ENCODE data around the gene WFDC2. TPM values are rescaled to one million over a fixed set of nuclear protein-coding genes. Genes with fewer than 3 reads are reported as not detected.

Gene WFDC2
- total and polyA plus RNA-seq, 2 of the 8 experiments (the other 6 are each of a cell fraction or from before 2014, with no cell fraction given): 77.9 to 137 TPM

DNA sequence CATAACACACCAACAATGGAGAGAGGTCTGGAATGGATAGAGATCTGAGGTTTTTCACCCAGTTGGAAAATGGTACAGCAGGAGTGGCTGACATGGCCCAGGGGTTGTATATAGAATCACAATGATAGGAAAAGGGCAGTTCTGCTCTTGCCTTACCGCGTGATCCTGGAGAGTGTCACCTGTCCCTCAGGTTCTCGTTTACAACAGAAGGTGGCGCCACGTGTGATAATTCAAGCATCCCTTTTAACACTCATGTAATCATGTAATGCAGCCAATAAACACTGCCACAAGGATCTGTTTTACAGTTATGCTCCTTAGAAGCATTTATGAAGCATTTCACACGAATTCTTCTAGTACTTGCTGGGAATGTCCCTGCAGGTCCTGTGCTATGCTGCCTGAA, 12.9 kb upstream of the WFDC2 start:
- Histone ChIP-seq H3K4me2 (ENCODE audit: insufficient read depth in 1 of 2, low read depth in 2 of 2, low read length in 2 of 2) (no peak overlapping the region), H3K4me1 (replicated peaks in 1 of 4; ENCODE audit: control insufficient read depth in 3 of 4, insufficient read depth in 4 of 4, low read length in 3 of 4) (no peaks in the 10 kb centered on the region; a peak in 1 of 7 replicates), H3K9ac (replicated peaks in 1 of 4; ENCODE audit: extremely low read depth in 1 of 4, low read depth in 3 of 4, low read length in 3 of 4) (no peak overlapping the region), H3K27me3 (replicated peaks in 1 of 4; ENCODE audit: control insufficient read depth in 3 of 4, extremely low read depth in 1 of 4, insufficient read depth in 3 of 4, low read length in 3 of 4) (no peaks in the 10 kb centered on the region), H4K20me1 (replicated peaks in 1 of 2; ENCODE audit: control insufficient read depth in 1 of 2, insufficient read depth in 2 of 2, low read length in 2 of 2) (no peaks in the 10 kb centered on the region), H3K23me2 (ENCODE audit: low read depth, low read length) (no peaks in the 10 kb centered on the region), H3K79me2 (ENCODE audit: control insufficient read depth in 1 of 2, insufficient read depth in 2 of 2, low read length in 2 of 2) (no peaks in the 10 kb centered on the region), H3K4ac (replicated peaks; ENCODE audit: insufficient read length, low read depth, low read length) (no peak overlapping the region), H2BK12ac (ENCODE audit: low read depth, low read length) (no peak overlapping the region), H2BK5ac (ENCODE audit: low read depth, low read length) (no peak overlapping the region), H2BK20ac (ENCODE audit: low read length) (no peak overlapping the region), H3K14ac (ENCODE audit: insufficient read length) (no peak overlapping the region), H2BK15ac (ENCODE audit: low read length) (no peak overlapping the region), H3K79me1 (ENCODE audit: low read depth, low read length) (no peaks in the 10 kb centered on the region), H3K36me3 (ENCODE audit: control insufficient read depth in 2 of 4, insufficient read depth in 4 of 4, low read length in 3 of 4) (no peaks in the 10 kb centered on the region), H4K8ac (ENCODE audit: extremely low read depth, insufficient read depth, low read length) (no peak overlapping the region), H3K4me3 (ENCODE audit: extremely low read depth in 1 of 4, insufficient read depth in 2 of 4, low read depth in 3 of 4, low read length in 4 of 4) (no peak overlapping the region), H4K5ac (ENCODE audit: insufficient read length, low read depth, low read length) (no peak overlapping the region), H2BK120ac (replicated peaks; ENCODE audit: low read depth, low read length) (no peak overlapping the region), H2AFZ (ENCODE audit: low read length) (peak overlapping the region; percentile 37; the same call in 1 of the 2 replicates), H2AK5ac (ENCODE audit: low read depth, low read length) (no peak overlapping the region), H3K23ac (ENCODE audit: insufficient read length) (no peak overlapping the region), H3K9me3 (ENCODE audit: insufficient read depth in 2 of 2, low read depth in 1 of 2, low read length in 1 of 2) (no peaks in the 10 kb centered on the region), H4K91ac (replicated peaks; ENCODE audit: insufficient read length, low read length) (no peak overlapping the region), H3K56ac (replicated peaks; ENCODE audit: insufficient read length, low read depth, low read length) (no peak overlapping the region), H3K27ac (ENCODE audit: low read depth, low read length) (no peak overlapping the region), H3K18ac (ENCODE audit: extremely low read depth, low read length) (no peak overlapping the region)
- DNase-seq (ENCODE audit: low read depth in 1 of 2, low spot score in 2 of 2) (peak in 1 of 2 experiments; percentile 73), FAIRE-seq (peak; percentile 50)
- POLR2A ChIA-PET (ENCODE audit: partially characterized antibody): no interaction called here
- CTCF ChIA-PET (ENCODE audit: partially characterized antibody): interaction anchor here (0.9 to 18.5 kb wide), 13 partner anchors 6 to 314 kb away, joined by 3 to 317 read pairs (median 24); partner anchors contain the start of genes DBNDD2 and WFDC2
- whole genome bisulfite sequencing, 2 experiments (ENCODE audit: extremely low coverage in 1 of 2, insufficient coverage in 1 of 2, insufficient read length in 1 of 2, insufficient replicate concordance in 2 of 2, low coverage in 1 of 2, low lambda C conversion rate in 2 of 2, missing lambda C conversion rate in 1 of 2): 16% methylated on average over 6 of the region's 6 CpGs; no CpG with 5 or more reads in 1 of the 2 experiments
- TF ChIP-seq, protein P1, sequence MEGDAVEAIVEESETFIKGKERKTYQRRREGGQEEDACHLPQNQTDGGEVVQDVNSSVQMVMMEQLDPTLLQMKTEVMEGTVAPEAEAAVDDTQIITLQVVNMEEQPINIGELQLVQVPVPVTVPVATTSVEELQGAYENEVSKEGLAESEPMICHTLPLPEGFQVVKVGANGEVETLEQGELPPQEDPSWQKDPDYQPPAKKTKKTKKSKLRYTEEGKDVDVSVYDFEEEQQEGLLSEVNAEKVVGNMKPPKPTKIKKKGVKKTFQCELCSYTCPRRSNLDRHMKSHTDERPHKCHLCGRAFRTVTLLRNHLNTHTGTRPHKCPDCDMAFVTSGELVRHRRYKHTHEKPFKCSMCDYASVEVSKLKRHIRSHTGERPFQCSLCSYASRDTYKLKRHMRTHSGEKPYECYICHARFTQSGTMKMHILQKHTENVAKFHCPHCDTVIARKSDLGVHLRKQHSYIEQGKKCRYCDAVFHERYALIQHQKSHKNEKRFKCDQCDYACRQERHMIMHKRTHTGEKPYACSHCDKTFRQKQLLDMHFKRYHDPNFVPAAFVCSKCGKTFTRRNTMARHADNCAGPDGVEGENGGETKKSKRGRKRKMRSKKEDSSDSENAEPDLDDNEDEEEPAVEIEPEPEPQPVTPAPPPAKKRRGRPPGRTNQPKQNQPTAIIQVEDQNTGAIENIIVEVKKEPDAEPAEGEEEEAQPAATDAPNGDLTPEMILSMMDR (IDR thresholded peaks at IDR 0.05; ENCODE audit: control extremely low read depth in 1 of 3, insufficient read depth in 1 of 3, low read depth in 1 of 3, low read length in 3 of 3): peak; percentile 58 to 76 (median 63)
- TF ChIP-seq, protein P2, sequence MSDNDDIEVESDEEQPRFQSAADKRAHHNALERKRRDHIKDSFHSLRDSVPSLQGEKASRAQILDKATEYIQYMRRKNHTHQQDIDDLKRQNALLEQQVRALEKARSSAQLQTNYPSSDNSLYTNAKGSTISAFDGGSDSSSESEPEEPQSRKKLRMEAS (IDR thresholded peaks at IDR 0.05): peak; percentile 58
- TF ChIP-seq RAD21 (IDR thresholded peaks at IDR 0.05 in 1 of 2, conservative IDR thresholded peaks at IDR 0.05 in 1 of 2; ENCODE audit: low read depth in 2 of 2, low read length in 2 of 2) (peak; percentile 50 to 64), CHD1 (IDR thresholded peaks at IDR 0.05; ENCODE audit: low read depth, low read length) (no peak)
- TF ChIP-seq, protein P3, sequence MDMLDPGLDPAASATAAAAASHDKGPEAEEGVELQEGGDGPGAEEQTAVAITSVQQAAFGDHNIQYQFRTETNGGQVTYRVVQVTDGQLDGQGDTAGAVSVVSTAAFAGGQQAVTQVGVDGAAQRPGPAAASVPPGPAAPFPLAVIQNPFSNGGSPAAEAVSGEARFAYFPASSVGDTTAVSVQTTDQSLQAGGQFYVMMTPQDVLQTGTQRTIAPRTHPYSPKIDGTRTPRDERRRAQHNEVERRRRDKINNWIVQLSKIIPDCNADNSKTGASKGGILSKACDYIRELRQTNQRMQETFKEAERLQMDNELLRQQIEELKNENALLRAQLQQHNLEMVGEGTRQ (IDR thresholded peaks at IDR 0.05; ENCODE audit: low read length): peak; percentile 44

Measured in H1 (cell line).